Endodermal cell (in vitro differentiated cells): Measurements from ENCODE around the gene KCNQ1. TPM values are rescaled to one million over a fixed set of nuclear protein-coding genes. Genes with fewer than 3 reads are reported as not detected.

Experiments used
- DNase-seq: peaks from one replicate; pipeline ENCODE4 v3.0.0-alpha.2; 2017
- H3K27ac ChIP-seq: 2 replicates; pipeline ENCODE4 v1.5.1; 2013; ENCODE audit warnings: mild to moderate bottlenecking, low read depth, low read length, moderate library complexity
- H3K27me3 ChIP-seq: 2 replicates; pipeline ENCODE4 v1.6.1; 2013; ENCODE audit warnings: mild to moderate bottlenecking, low read length, moderate library complexity; ENCODE audit not compliant: insufficient read depth, control insufficient read depth, poor library complexity, severe bottlenecking
- H3K36me3 ChIP-seq: 2 replicates; pipeline ENCODE4 v1.7.0; 2013; ENCODE audit warnings: mild to moderate bottlenecking, low read length, moderate library complexity; ENCODE audit not compliant: control insufficient read depth, insufficient read depth
- H3K4me1 ChIP-seq: one replicate; pipeline ENCODE4 v1.7.0; 2013; ENCODE audit warnings: low read length; ENCODE audit not compliant: control insufficient read depth, insufficient read depth
- H3K4me3 ChIP-seq: 2 replicates; pipeline ENCODE4 v1.5.1; 2013; ENCODE audit warnings: mild to moderate bottlenecking, low read length, moderate library complexity
- H3K9ac ChIP-seq: 2 replicates; pipeline ENCODE4 v1.6.1; 2013; ENCODE audit warnings: mild to moderate bottlenecking, low read length, moderate library complexity; ENCODE audit not compliant: poor library complexity, severe bottlenecking; ENCODE audit errors: extremely low read depth
- H3K9me3 ChIP-seq: 2 replicates; pipeline ENCODE4 v1.6.1; 2013; ENCODE audit warnings: mild to moderate bottlenecking, low read length, moderate library complexity; ENCODE audit not compliant: control insufficient read depth
- H3K27ac Mint-ChIP-seq: 2 replicates; pipeline ENCODE4 v1.8.0; 2020; ENCODE audit warnings: mixed read lengths
- H3K27me3 Mint-ChIP-seq: 2 replicates; pipeline ENCODE4 v1.8.0; 2021; ENCODE audit warnings: mild to moderate bottlenecking, mixed read lengths; ENCODE audit not compliant: insufficient read depth
- H3K36me3 Mint-ChIP-seq: 2 replicates; pipeline ENCODE4 v1.8.0; 2020; ENCODE audit warnings: low read depth, mixed read lengths
- H3K4me1 Mint-ChIP-seq: 2 replicates; pipeline ENCODE4 v1.8.0; 2020; ENCODE audit warnings: mixed read lengths
- H3K4me3 Mint-ChIP-seq: 2 replicates; pipeline ENCODE4 v1.8.0; 2020; ENCODE audit warnings: mild to moderate bottlenecking, moderate library complexity, mixed read lengths
- H3K9me3 Mint-ChIP-seq: 2 replicates; pipeline ENCODE4 v1.8.0; 2020; ENCODE audit warnings: mild to moderate bottlenecking, mixed read lengths
- CTCF ChIP-seq: fragments of 200-600 bp; sonication (generic); conservative IDR thresholded peaks from 2 replicates; pipeline ENCODE4 v1.5.0; 2021; ENCODE audit warnings: antibody characterized with exemption, mild to moderate bottlenecking
- WGBS, 2 experiments: methylation state at CpG; one replicate each; pipeline versions ENCODE4 v1.1.5 to v1.1.7; 2013; ENCODE audit warnings: missing lambda C conversion rate in 2 of 2, mixed read lengths in 1 of 2; ENCODE audit not compliant: insufficient coverage in 1 of 2, insufficient read length in 1 of 2; 5-methylcytosine and 5-hydroxymethylcytosine counted together
- total RNA-seq, 2 donors: library from RNA; stranded (reverse); fragmentation: NEBNext Ultra II Directional in 1 of 2; extraction: Animal tissue kit (Norgen Biotek cat#: 25700) in 1 of 2; gene quantifications; 2 replicates in 1 of 2; 3 replicates in 1 of 2; pipeline ENCODE4 v1.2.1, GENCODE V29; 2021

KCNQ1 gene
- total RNA-seq, 2 donors from 2014 or later, result 1.8 to 3.5 TPM

GRCh38 chr11:2890466-2891294, 445.9 kb downstream of the KCNQ1 start:
- H3K36me3 Mint-ChIP-seq, result no peaks in the 10 kb centered on the region
- Histone ChIP-seq H3K27me3 (peaks cover 14% of the 10 kb centered on the region), H3K9ac (no peak overlapping the region), H3K4me1 (no peaks in the 10 kb centered on the region), H3K9me3 (no peaks in the 10 kb centered on the region), H3K27ac (no peak overlapping the region), H3K4me3 (no peak overlapping the region), H3K36me3 (no peaks in the 10 kb centered on the region)
- no peak overlapping the region for H3K4me3 Mint-ChIP-seq
- no peak for DNase-seq
- no peak overlapping the region for H3K27ac Mint-ChIP-seq
- no peaks in the 10 kb centered on the region for H3K9me3 Mint-ChIP-seq
- WGBS, 2 experiments, result 84 to 85% methylated on average over 13 to 28 of the region's 28 CpGs
- peaks cover 48% of the 10 kb centered on the region for H3K27me3 Mint-ChIP-seq
- peaks cover 8% of the 10 kb centered on the region for H3K4me1 Mint-ChIP-seq
- no peak for TF ChIP-seq CTCF

- H3K4me3 Mint-ChIP-seq, result peak overlapping the region; percentile 54
- H3K9ac ChIP-seq, result no peak overlapping the region
- no peaks in the 10 kb centered on the region for H3K36me3 ChIP-seq
- H3K36me3 Mint-ChIP-seq, result no peaks in the 10 kb centered on the region
- H3K4me1 Mint-ChIP-seq, result peaks cover 7% of the 10 kb centered on the region
- H3K27ac ChIP-seq, result no peak overlapping the region
- TF ChIP-seq CTCF, result peak; percentile 58
- H3K4me1 ChIP-seq, result no peaks in the 10 kb centered on the region
- WGBS, 2 experiments, result 69% methylated on average over 7 to 17 of the region's 17 CpGs
- no peaks in the 10 kb centered on the region for H3K9me3 Mint-ChIP-seq
- no peak overlapping the region for H3K4me3 ChIP-seq
- peaks cover 14% of the 10 kb centered on the region for H3K27me3 ChIP-seq
- peak overlapping the region; percentile 72 for H3K27ac Mint-ChIP-seq
- no peaks in the 10 kb centered on the region for H3K9me3 ChIP-seq
- peaks cover 52% of the 10 kb centered on the region for H3K27me3 Mint-ChIP-seq
- peak; percentile 75 for DNase-seq
Measured at GRCh38 chr11:2891326-2892214, 446.8 kb downstream of the KCNQ1 start.

- no peaks in the 10 kb centered on the region for H3K36me3 ChIP-seq
- H3K9ac ChIP-seq, result no peak overlapping the region
- peak overlapping the region; percentile 69 for H3K4me3 ChIP-seq
- Mint-ChIP-seq H3K4me3 (peak overlapping the region; percentile 54), H3K4me1 (peaks cover 2% of the 10 kb centered on the region), H3K27ac (peak overlapping the region; percentile 89), H3K36me3 (no peaks in the 10 kb centered on the region), H3K27me3 (peaks cover 45% of the 10 kb centered on the region), H3K9me3 (no peaks in the 10 kb centered on the region)
- peak; percentile 98 for TF ChIP-seq CTCF
- no peaks in the 10 kb centered on the region for H3K9me3 ChIP-seq
- peaks cover 6% of the 10 kb centered on the region for H3K27me3 ChIP-seq
- 9 to 13% methylated on average over 6 to 29 of the region's 34 CpGs for WGBS, 2 experiments
- peak; percentile 93 for DNase-seq
- peak overlapping the region; percentile 55 for H3K27ac ChIP-seq
- no peaks in the 10 kb centered on the region for H3K4me1 ChIP-seq
Measured at GRCh38 chr11:2892215-2892966, 447.6 kb downstream of the KCNQ1 start.
